Measurements from ENCODE around the gene SSRP1.

The SSRP1 gene

GRCh38 chr11:57373146-57373545 lies 37.5 kb upstream of the SSRP1 start:
- TF ChIP-seq, protein P1, sequence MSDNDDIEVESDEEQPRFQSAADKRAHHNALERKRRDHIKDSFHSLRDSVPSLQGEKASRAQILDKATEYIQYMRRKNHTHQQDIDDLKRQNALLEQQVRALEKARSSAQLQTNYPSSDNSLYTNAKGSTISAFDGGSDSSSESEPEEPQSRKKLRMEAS (IDR thresholded peaks at IDR 0.05) = no peak
- TF ChIP-seq REST (IDR thresholded peaks at IDR 0.05; ENCODE audit: low read depth) (no peak), TCF12 (IDR thresholded peaks at IDR 0.05; ENCODE audit: low read depth) (no peak), TEAD4 (IDR thresholded peaks at IDR 0.05) (no peak), ZBTB7A (IDR thresholded peaks at IDR 0.05; ENCODE audit: low read depth) (no peak), RAD21 (IDR thresholded peaks at IDR 0.05; ENCODE audit: low read depth) (no peak)

DNA sequence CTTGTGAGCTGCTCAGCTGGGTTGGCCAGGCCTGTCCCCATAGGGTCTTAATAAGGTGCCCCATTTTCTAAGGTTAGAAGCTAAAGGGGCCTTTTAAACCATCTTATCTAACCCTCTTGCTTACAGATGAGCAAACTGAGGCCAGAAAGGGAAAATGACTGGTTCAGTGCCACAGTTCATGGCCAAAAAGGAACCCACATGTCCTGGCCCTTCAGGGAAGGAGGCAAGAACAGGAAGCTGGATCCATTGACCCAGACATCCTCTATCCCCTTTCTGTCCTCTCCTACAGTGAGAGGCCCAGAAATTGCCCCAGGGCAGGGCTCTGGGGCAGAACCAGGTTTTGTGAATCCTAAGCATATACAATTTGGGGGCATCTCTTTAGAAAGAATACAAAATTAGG lies 35.2 kb upstream of the SSRP1 start:
- no peak for TF ChIP-seq FOXM1 (IDR thresholded peaks at IDR 0.05; ENCODE audit: borderline replicate concordance, low read depth)
- TF ChIP-seq TAF1 (IDR thresholded peaks at IDR 0.05; ENCODE audit: low read depth) = no peak
- no peak for TF ChIP-seq REST (IDR thresholded peaks at IDR 0.05; ENCODE audit: low read depth)
- no peak for TF ChIP-seq EGR1 (IDR thresholded peaks at IDR 0.05)
- TF ChIP-seq, protein P1 (IDR thresholded peaks at IDR 0.05) = no peak
- no peak for TF ChIP-seq RAD21 (IDR thresholded peaks at IDR 0.05; ENCODE audit: low read depth)
- TF ChIP-seq USF1 (IDR thresholded peaks at IDR 0.05) = no peak
- TF ChIP-seq YY1 (IDR thresholded peaks at IDR 0.05; ENCODE audit: low read depth) = no peak
- TF ChIP-seq EP300 (IDR thresholded peaks at IDR 0.05; ENCODE audit: borderline replicate concordance) = no peak
- TF ChIP-seq CEBPB (IDR thresholded peaks at IDR 0.05) = no peak
- no peak for TF ChIP-seq TEAD4 (IDR thresholded peaks at IDR 0.05)
- no peak for TF ChIP-seq CREB1 (IDR thresholded peaks at IDR 0.05; ENCODE audit: low read depth)
- TF ChIP-seq TCF12 (IDR thresholded peaks at IDR 0.05; ENCODE audit: low read depth) = no peak
- no peak for TF ChIP-seq ZBTB7A (IDR thresholded peaks at IDR 0.05; ENCODE audit: low read depth)
- TF ChIP-seq NFIC (IDR thresholded peaks at IDR 0.05) = no peak

GRCh38 chr11:57370251-57370650 lies 34.6 kb upstream of the SSRP1 start:
- TF ChIP-seq YY1 (IDR thresholded peaks at IDR 0.05; ENCODE audit: low read depth) = no peak

DNA sequence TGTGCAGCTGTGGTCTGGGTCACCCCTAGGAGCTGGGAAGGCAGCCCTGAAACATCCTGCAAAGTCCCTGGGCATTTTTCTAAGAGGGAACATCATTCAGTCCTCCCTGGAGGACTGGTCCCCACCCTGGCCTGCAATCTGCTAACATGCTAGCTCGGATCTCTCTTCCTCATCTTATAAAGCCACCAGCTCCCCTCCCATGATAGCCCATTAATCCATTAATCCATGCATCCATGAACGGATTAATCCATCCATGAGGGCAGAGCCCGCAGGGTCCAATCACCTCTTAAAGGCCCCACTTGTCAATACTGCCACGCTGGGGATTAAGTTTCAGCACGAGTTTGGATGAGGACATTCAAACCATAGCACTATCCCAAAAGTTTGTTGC lies 33.1 kb upstream of the SSRP1 start:
- TF ChIP-seq TCF12 (IDR thresholded peaks at IDR 0.05; ENCODE audit: low read depth) (no peak), CREB1 (IDR thresholded peaks at IDR 0.05; ENCODE audit: low read depth) (no peak), REST (IDR thresholded peaks at IDR 0.05; ENCODE audit: low read depth) (no peak), EP300 (IDR thresholded peaks at IDR 0.05; ENCODE audit: borderline replicate concordance) (no peak), TAF1 (IDR thresholded peaks at IDR 0.05; ENCODE audit: low read depth) (no peak)
- TF ChIP-seq, protein P1 (IDR thresholded peaks at IDR 0.05) = no peak

GRCh38 chr11:57368106-57368844 lies 32.6 kb upstream of the SSRP1 start:
- TF ChIP-seq FOXM1 (IDR thresholded peaks at IDR 0.05; ENCODE audit: borderline replicate concordance, low read depth) (no peak), USF1 (IDR thresholded peaks at IDR 0.05) (no peak), CEBPB (IDR thresholded peaks at IDR 0.05) (no peak), TCF12 (IDR thresholded peaks at IDR 0.05; ENCODE audit: low read depth) (no peak), ZBTB7A (IDR thresholded peaks at IDR 0.05; ENCODE audit: low read depth) (no peak)

Measured in Ishikawa (cell line).